Measurements from ENCODE around the gene CASP6.

DNA sequence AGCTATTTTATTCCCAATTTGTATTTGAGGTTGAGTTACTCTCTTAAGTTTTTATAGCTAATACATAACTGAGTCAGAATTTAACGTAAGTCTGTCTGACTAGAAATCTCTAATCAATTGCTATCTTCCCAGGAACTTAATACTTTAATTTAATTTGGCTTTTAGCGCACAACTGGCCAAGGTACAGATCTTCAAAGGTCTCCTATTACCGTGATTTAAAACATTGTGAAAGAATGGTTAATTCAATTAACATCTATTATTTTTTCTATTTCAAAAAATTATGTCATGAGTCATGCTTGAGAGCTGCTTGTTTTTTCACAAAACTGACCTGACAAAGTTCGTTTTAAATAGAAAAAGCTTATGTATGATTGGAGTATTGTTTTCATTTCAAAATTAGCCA, 48.6 kb upstream of the CASP6 start:
- TF ChIP-seq, protein P1, sequence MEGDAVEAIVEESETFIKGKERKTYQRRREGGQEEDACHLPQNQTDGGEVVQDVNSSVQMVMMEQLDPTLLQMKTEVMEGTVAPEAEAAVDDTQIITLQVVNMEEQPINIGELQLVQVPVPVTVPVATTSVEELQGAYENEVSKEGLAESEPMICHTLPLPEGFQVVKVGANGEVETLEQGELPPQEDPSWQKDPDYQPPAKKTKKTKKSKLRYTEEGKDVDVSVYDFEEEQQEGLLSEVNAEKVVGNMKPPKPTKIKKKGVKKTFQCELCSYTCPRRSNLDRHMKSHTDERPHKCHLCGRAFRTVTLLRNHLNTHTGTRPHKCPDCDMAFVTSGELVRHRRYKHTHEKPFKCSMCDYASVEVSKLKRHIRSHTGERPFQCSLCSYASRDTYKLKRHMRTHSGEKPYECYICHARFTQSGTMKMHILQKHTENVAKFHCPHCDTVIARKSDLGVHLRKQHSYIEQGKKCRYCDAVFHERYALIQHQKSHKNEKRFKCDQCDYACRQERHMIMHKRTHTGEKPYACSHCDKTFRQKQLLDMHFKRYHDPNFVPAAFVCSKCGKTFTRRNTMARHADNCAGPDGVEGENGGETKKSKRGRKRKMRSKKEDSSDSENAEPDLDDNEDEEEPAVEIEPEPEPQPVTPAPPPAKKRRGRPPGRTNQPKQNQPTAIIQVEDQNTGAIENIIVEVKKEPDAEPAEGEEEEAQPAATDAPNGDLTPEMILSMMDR (IDR thresholded peaks at IDR 0.05; ENCODE audit: control extremely low read depth in 1 of 3, insufficient read depth in 1 of 3, low read depth in 1 of 3, low read length in 3 of 3), result no peak
- no peak for TF ChIP-seq RFX5 (IDR thresholded peaks at IDR 0.05; ENCODE audit: borderline replicate concordance, low read depth, low read length)
- no peak for TF ChIP-seq BRCA1 (IDR thresholded peaks at IDR 0.05; ENCODE audit: low read depth, low read length)
